Activated CD8-positive, alpha-beta T cell treated with anti-CD3 and anti-CD28 coated beads for 36 hours (primary cell): ENCODE data around the gene PKD2L1. TPM values are rescaled to one million over a fixed set of nuclear protein-coding genes. Genes with fewer than 3 reads are reported as not detected.
"Not testable (repeated sequence)": the region's sequence is repeated elsewhere in the genome, so short reads cannot be mapped to it uniquely, and the experiment has no call there.

Experiments
- ATAC-seq: fragments of 200-7000 bp; cut with Tn5 transposase; one replicate; pipeline ENCODE4 v1.10.0; 2021; ENCODE audit warnings: mild to moderate bottlenecking, moderate library complexity
- CTCF ChIA-PET: fragments of 350-600 bp; sonication (Branson Sonifier 250); formaldehyde crosslinking; loops from one replicate; lab custom pipeline; 2021; ENCODE audit warnings: antibody characterized with exemption; lab: Charles Lee
- POLR2A ChIA-PET: fragments of 350-600 bp; sonication (Branson Sonifier 250); formaldehyde crosslinking; loops from one replicate; lab custom pipeline; 2021; ENCODE audit warnings: antibody characterized with exemption; lab: Charles Lee
- DNase-seq: peaks from one replicate; pipeline ENCODE4 v3.0.0-alpha.2; 2020
- H3K27ac Mint-ChIP-seq: one replicate; pipeline ENCODE4 v1.8.0; 2021; ENCODE audit warnings: mild to moderate bottlenecking, mixed read lengths
- H3K27me3 Mint-ChIP-seq: one replicate; pipeline ENCODE4 v1.8.0; 2021; ENCODE audit warnings: mixed read lengths
- H3K36me3 Mint-ChIP-seq: one replicate; pipeline ENCODE4 v1.8.0; 2021; ENCODE audit warnings: low read depth, mixed read lengths
- H3K4me1 Mint-ChIP-seq: one replicate; pipeline ENCODE4 v1.8.0; 2021; ENCODE audit warnings: low read depth, mixed read lengths
- H3K4me3 Mint-ChIP-seq: one replicate; pipeline ENCODE4 v1.8.0; 2021; ENCODE audit warnings: mild to moderate bottlenecking, moderate library complexity, mixed read lengths
- H3K9me3 Mint-ChIP-seq: one replicate; pipeline ENCODE4 v1.8.0; 2021; ENCODE audit warnings: mixed read lengths
- CTCF ChIP-seq: fragments of 200-600 bp; IDR thresholded peaks from one replicate; pipeline ENCODE4 v1.8.0; 2022; ENCODE audit warnings: antibody characterized with exemption, mild to moderate bottlenecking
- intact Hi-C: fragments of 100-400 bp; cut with micrococcal nuclease; formaldehyde crosslinking; loops from one replicate; pipeline ENCODE4 v1.10.0; 2022
- total RNA-seq, 2 experiments: library from RNA; stranded (reverse); gene quantifications; one replicate each; pipeline ENCODE4 v1.2.3, GENCODE V29; 2021

The PKD2L1 gene
- total RNA-seq, 2 experiments from 2014 or later: not detected

- TF ChIP-seq CTCF: no peak
- H3K9me3 Mint-ChIP-seq: no peaks in the 10 kb centered on the region
- no peak for DNase-seq
- peaks cover 19% of the 10 kb centered on the region for H3K27me3 Mint-ChIP-seq
- no peaks in the 10 kb centered on the region for H3K36me3 Mint-ChIP-seq
- CTCF ChIA-PET: interaction anchor here (1.1 kb wide), 1 partner anchor 46 kb away, joined by 3 read pairs; no protein-coding TSS in a partner anchor
- no peak overlapping the region for H3K27ac Mint-ChIP-seq
- ATAC-seq: no peak
- POLR2A ChIA-PET: no interaction called here
- H3K4me1 Mint-ChIP-seq: no peaks in the 10 kb centered on the region
- intact Hi-C loops: no loop called here
- H3K4me3 Mint-ChIP-seq: no peak overlapping the region
These were observed 37.0 kb downstream of the PKD2L1 start for GRCh38 chr10:100293066-100293465.

DNA sequence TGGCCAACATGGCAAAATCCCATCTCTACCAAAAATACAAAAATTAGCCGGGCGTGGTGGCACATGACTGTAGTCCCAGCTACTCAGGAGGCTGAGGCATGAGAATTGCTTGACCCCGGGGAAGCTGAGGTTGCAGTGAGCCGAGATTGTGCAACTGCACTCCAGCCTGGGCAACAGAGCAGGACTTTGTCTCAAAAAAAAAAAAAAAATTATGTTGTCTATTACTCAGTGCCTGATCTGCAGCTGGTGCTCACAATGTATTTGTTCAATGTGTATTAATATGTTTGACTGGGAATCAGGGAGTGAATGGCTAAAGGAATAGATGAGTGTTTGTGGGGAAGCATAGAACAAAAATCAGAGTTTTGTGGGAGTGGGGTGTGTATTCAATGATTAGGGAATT, 37.7 kb downstream of the PKD2L1 start:
- H3K36me3 Mint-ChIP-seq, DNase-seq, intact Hi-C loops, H3K27ac Mint-ChIP-seq, H3K4me1 Mint-ChIP-seq, H3K9me3 Mint-ChIP-seq, ATAC-seq, POLR2A ChIA-PET, H3K4me3 Mint-ChIP-seq: not testable (repeated sequence)
- peaks cover 18% of the 10 kb centered on the region for H3K27me3 Mint-ChIP-seq
- CTCF ChIA-PET: interaction anchor here (0.7 kb wide), 1 partner anchor 191 kb away, joined by 3 read pairs; no protein-coding TSS in a partner anchor

DNA sequence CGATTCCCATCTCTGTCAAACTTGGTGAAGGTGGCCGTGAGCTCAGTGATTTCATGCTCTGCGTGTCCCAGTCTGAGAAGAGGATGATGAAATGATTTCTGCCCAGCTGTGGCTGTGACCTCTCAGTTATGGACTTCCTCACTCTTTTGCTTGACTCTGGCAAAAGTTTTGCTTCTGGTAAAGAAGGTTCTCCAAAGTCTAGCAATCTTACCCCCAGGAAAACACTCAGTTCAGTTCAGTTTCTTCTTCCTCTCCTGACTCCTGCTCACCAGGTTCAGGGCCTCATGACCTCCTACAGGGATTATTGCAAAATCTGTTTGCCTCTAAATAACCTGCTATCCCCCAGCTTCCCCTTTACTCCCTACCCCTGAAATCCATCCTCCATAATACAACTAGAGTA, 38.7 kb downstream of the PKD2L1 start:
- Mint-ChIP-seq H3K4me1 (peaks cover 7% of the 10 kb centered on the region), H3K27me3 (peaks cover 13% of the 10 kb centered on the region), H3K36me3 (no peaks in the 10 kb centered on the region), H3K27ac (no peak overlapping the region), H3K4me3 (no peak overlapping the region), H3K9me3 (no peaks in the 10 kb centered on the region)
- ChIA-PET POLR2A (no interaction called here), CTCF (interaction anchor here (0.7 to 1.4 kb wide), 2 partner anchors 142 to 191 kb away, joined by 3 to 6 read pairs; no protein-coding TSS in a partner anchor)
- intact Hi-C loops: no loop called here
- TF ChIP-seq CTCF: no peak
- DNase-seq: no peak
- ATAC-seq: no peak

DNA sequence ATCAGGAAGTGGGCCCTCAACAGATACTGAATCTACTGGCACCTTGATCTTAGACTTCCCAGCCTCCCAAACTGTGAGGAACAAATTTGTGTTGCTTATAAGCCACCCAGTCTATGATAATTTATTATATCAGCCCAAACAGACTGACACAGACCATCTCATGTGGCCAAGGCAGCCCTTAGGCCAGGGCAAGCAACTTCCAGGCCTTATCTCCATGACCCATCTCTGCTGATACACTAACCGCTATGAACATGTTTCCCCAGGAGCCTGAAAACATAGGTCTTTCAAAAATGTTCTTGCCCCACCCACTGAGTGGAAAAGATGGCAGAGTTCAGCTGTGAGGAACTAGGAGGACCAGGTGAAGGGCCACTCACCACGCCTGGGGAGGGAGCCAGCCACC, 40.4 kb downstream of the PKD2L1 start:
- ChIA-PET POLR2A (no interaction called here), CTCF (no interaction called here)
- H3K9me3 Mint-ChIP-seq: no peaks in the 10 kb centered on the region
- no peak for DNase-seq
- H3K27me3 Mint-ChIP-seq: peaks cover 4% of the 10 kb centered on the region
- peaks cover 11% of the 10 kb centered on the region for H3K36me3 Mint-ChIP-seq
- no peak for TF ChIP-seq CTCF
- no peak for ATAC-seq
- no peak overlapping the region for H3K27ac Mint-ChIP-seq
- intact Hi-C loops: no loop called here
- peaks cover 19% of the 10 kb centered on the region for H3K4me1 Mint-ChIP-seq
- no peak overlapping the region for H3K4me3 Mint-ChIP-seq

GRCh38 chr10:100288196-100288595, 41.8 kb downstream of the PKD2L1 start:
- no peak for ATAC-seq
- intact Hi-C loops: no loop called here
- H3K4me3 Mint-ChIP-seq: no peak overlapping the region

More at GRCh38 chr10:100288196-100288595, 41.8 kb downstream of the PKD2L1 start:
- Mint-ChIP-seq H3K27ac (no peak overlapping the region), H3K27me3 (no peaks in the 10 kb centered on the region), H3K9me3 (no peaks in the 10 kb centered on the region), H3K36me3 (peaks cover 13% of the 10 kb centered on the region), H3K4me1 (peaks cover 22% of the 10 kb centered on the region)
- no peak for DNase-seq
- TF ChIP-seq CTCF: no peak
- CTCF ChIA-PET: interaction anchor here (0.6 kb wide), 1 partner anchor 10 kb away, joined by 3 read pairs; no protein-coding TSS in a partner anchor
- POLR2A ChIA-PET: no interaction called here
